HG03159 (cell line): ENCODE data around the gene ADAM33.

ENCODE experiments used
- ATAC-seq: cut with Tn5 transposase; IDR thresholded peaks from one replicate; pipeline ENCODE4 v1.9.1; 2021; ENCODE audit warnings: mild to moderate bottlenecking, moderate library complexity; ENCODE audit not compliant: unreplicated experiment

The ADAM33 gene

DNA sequence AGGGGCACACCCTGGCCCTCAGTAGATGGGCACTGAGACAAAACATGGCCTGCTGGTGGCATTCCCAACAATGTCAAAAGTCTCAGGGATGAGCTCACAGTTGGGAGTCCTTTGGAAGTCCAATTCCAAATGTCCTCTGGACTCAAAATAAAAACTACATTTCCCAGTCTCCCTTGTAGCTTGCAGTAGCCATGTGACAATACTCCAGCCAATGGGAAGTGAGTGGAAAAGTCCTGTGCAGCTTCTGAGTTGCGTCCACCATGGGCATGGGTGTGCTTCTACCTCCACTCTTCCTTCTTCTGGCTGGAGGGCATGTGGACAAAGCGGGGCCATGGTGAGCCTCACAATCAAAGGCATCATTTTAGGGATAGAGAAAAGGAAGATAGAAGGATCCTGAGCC is 5.8 kb upstream of the ADAM33 start:
- ATAC-seq: no peak

DNA sequence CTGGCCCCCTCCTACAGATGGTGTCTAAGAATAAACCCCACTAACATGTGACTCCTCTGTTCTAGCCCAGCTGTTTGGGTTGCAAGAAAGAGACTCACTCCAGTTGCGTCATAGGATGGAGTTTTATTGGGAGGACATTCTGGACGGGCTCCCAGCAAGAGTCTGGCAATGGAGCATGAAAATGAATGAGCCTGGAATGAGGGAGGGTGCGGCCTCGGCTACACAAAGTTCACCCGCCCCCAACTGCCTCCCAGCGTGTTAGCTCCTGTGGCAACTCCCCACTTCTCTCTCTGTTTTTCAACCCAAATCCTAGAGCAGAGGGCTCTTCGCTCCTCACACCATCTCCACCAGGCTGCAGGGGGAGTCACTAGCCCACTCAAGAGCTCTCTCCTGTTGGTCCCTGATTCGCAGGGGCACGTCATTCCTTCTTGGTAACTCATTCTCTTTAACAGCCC is 5.1 kb upstream of the ADAM33 start:
- no peak for ATAC-seq

DNA sequence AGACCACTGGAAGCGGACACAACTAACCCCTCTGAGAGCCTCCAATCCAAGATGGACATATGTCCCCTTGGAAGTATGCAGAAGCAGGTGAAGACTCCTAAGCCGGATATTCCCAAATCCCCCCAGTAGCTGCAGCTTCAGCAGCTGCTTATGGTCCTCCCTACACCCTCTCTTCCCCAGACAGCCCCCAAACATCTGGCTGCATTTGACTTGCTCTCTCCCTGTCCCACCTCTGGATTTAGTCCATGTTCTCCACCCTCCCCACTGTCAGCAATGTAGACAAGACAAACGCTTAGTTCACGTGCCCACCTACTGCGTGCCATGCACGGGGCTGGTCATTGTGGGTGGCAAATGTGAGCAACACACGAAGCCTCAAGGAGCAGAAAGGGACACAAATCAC is 4.6 kb upstream of the ADAM33 start:
- ATAC-seq: no peak

DNA sequence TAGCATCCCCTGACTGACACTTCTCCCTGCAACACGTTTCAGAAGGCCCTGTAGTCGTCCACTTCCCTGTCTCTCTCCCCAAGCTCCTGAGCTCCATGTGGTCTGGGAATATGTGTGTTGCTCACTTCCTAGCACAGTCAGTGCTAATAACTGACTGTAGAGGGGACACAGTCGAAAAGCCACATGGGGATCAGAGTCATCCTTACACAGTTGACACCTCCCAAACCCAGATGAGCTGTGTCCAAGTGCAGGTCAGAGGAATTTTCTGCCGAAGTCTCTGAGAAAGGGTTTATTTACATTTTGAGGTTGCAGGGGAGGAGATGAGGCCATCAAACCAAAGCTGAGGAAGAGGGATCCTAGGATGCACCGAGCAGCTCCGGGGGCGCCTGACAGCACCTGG is 3.5 kb upstream of the ADAM33 start:
- no peak for ATAC-seq

DNA sequence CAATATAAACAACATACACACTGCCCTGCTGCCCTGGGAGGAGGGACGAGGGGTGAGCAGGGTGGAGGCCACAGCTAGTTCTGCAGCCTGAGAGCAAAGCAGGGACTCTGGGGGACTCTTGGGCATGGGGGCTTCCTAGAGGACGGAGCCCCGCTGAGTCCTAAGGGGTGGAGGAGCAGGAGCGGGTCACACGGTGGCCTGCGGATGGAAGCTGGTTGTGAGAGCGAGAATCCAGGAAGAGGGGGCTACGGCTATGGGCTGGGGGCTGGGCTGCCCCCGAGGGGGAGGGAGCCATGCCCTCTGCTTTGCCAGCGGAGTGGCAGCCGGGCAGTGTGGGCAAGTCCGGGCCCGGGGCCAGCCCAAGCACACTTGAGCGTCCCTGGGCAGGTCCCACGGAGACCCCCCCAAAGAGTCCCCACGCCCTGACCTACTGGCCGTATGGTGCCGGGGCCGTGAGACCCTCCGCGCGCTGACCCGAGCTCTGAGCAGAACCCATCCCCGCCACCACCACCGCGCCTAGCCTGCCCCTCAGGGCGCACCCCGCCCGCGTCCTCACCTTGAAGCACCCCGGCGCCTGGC is 369 bp downstream of the ADAM33 start:
- ATAC-seq: no peak

DNA sequence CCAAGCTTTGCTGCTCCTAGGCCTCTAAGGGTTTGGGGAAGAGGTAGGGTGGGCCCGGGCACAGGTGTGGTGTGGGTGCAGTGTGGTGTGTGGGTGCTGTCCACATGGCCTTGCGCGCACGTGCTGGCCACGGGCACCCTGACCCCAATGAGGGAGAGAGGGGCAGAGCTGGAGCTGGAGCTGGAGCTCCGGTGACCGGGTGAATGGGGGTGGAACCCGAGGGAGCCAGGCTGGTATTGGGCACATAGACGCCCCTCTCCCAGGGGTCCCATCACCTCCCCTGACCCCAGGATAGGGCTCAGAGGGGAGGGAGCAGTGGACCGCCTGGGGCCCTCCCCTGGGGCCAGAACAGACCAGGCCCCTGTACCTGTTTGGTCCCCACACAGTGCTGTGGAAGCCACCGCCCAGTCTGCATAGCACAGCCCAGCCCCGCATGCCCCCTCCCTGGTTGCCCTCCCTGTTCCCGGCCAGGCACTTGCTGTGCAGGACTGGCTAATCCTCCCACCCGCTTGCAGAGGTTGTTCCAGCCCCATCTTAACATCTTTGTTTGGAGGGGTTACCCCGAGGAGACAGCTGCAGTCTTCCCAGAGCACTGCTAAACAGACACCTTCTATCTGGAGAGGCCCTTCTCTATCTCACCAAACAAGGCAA is 984 bp downstream of the ADAM33 start:
- no peak for ATAC-seq

DNA sequence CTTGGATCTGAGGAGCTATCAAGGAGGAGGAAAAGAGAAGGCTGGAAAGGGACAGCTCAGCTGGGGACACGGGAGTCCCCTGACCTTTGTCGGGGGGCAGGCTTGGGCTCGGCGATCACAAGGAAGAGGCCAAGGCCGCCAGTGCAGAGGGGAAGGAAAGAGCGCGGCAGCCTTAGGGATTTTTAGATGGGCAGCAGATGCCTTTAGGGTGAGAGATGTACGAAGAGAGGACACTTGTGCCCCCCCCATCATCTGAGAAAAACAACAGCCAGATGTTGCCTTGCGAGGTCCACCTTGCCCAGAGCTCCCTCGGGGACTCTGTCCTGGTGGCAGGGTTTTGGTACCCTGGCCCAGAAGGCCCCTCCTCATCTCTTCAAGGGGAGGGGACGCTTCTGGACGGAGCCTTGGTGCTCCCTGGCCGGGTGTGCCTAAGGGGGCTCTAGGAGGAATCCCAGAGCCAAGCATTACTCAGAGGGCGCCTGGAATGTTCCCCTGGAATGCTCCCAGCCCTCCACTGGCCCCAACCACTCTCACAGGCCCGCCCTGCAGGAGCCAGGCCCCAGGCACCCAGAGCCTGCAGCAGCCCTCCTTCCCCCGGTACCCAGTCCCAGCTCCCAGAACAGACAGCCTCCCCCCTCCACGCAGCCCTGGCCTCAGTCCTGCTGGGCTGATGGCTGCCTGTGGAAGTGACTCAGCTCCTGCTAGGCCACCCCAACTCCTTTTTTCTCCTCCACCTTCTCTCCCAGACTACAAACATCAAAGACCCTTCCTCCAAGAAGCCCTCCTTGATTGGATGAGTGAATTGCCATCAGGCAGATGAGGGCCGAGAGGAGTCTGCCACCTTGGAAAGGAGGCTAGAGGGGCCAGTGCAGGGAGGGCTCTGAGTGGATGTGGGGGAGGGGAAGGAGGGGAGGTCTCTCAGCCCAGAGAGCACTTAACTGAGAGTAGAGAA is 1.8 kb downstream of the ADAM33 start:
- ATAC-seq: no peak

DNA sequence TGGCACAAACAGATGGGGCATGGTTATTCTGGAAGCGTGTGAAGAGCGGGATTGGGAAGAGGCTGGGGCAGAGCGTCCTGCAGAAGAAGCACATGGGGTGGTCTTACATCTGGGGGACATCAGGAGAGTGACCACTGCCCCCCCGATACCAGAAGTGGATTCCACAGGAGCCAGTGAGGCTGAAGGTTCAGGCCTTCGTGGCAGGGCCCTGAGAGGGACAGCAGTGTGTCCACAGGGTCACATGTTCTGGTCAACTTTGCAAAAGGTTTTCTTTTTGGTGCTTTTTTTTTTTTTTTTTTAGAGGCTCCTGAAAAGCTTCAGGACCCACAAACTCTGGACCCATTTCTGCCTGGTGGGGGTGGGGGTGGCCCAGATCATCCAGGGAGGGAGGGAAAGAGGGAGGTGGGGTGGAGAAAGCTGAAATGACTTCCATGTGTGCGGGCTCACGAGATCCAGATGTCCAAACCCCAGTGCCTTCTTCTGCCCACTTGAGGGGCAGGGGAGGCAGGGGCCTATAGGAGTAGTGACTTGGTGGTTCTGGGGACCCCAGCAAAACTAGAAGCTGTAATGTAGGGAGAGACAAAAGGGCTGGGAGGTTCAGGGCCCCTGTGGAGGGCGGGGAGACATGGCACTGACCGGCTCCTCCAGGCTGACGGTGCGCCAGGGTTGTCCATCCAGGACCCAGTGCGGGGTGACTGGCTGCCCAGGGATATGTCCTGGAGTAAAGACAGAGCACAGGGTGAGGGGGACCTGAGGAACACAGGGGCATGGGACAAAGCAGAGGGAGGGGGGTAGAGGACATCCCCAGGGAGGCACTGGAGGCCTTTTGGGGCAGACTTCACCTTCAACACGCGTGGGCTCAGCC is 2.7 kb downstream of the ADAM33 start:
- no peak for ATAC-seq

DNA sequence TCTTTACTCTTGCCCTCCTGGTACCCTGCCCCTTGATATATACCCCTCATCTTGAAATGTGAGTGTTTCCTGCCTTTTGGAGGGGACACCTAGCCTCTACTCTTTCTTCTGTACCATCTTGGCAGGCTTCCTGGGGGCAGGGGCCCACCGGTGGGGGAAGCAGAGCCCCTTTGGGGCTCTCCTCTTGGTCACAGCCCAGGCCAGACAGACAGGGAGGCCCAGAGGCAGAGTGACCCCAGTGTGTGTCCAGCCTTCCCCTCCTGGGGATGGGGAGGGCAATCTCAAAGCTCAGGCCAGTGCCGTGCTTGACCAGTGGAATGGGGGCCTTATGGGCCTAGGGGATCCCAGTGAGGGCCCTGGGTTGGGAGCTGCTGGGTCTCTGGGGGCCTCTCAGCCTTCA is 3.6 kb downstream of the ADAM33 start:
- ATAC-seq: no peak

DNA sequence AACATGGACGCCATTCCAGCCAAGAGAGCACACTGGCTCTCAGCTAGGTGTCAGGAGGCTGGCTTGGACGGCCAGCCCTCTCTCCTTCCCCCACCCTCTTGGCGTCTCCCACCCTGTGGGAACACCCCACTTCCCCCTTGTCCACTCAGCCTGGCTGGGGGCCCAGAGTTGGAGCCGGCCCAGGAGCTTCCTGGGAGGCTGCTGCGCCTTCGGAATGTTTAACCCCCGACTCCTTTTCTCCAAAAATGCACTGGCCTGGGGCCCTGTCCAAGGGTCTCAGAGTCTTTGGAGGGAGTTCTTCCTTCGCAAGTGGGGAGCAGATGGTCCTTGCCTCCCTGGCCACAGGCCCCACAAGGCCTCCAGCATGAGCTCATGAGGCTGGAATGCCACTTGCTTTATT is 4.1 kb downstream of the ADAM33 start:
- no peak for ATAC-seq

DNA sequence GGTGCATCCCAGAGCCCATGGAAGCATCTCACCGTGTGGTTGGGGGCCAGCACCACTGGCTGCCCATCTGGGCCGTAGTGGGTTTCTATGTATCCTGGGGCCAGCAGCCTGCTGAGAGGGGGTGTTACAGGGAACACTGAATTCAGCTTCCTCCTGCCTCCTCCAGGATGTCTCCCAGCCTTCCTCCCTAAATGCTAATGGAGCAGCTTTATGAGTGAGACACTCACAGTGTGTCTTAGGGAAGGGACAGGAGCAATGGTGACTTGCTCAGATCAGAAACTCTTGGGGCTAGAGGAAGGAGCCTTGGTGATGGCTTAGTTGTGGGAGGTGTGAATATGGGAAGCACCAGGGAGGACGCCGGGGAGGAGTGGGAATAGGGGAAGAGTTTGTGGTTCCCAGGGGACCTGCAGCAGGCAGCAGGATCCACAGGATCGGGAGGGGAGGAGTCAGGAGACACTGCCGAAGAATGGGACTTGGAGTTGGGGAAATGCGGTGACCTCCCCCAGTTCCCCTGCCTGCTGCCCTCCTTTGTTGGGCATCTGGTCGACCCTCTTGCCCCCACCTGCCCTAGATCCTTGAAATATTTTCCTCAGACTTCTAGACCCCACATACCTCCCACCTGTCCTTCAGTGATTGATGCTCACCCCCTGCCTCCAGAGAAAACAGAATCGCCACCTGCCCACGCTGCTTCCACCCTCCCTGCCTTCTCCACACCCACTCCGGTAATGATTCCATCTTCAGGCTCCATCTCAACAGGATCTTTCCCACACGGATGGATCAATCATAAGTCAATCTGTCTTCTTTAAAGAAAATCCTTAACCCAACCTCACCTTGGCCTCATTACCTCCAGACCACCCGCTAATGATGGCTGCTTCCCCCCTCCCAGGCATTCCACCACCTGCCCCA is 6.6 kb downstream of the ADAM33 start:
- ATAC-seq: no peak

DNA sequence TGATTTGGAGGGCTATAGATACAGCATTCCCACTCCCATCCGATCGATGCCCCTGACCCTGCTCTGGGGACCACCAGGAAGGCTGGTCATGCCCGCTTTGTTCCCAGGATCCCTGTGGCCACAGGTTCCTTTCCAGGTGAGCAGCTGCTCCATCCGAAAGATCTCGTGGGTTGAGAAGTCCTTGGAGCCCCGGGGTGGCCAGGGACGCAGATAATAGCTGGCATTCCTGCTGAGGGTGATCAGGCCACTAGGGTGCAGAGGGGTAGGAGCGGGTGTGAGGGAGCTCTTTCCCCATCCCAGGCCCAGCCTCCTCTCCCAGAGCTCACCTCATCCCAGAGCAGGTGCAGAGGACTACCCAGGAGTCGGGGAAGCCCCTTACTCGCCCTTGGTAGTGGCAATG is 7.4 kb downstream of the ADAM33 start:
- no peak for ATAC-seq

DNA sequence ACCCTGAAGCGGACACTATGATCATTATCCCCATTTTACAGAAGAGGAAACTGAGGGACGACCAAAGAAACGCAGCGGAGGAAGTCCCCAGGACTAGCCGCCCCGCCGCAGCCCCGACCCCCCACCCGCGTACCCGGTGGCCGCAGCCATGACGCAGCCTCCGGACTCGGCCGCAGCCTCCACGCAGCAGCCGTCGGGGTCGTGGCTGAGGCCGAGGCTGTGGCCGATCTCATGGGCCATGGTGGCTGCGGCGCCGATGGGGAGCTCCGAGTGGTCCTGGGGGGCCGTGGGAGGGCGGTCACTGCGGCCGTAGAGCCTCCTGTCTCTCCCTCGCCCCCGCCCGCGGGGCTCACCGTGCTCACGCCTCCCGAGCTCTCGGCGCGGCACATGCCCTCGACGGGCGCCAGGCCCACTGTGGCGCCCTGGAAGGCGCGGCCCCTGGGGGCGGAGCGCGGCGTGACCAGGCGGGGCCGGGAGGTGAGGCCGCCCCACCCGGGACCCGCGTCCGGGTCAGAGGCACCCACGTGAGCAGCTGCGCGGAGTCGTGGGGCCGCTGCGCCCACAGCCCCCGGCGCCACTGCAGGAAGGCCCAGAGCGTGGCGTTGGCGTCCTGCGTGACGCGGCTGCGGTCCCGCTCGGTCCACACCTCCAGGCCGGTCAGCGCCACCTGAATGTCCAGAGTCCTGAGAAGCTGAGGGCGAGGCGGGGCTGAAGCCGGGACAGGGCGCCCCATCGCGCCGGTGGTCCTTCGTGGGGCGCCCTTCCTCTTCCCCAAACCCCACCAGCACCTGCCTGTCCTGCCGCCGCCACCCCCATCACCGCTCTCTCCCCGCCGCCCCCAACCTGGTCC is 8.4 kb downstream of the ADAM33 start:
- no peak for ATAC-seq

DNA sequence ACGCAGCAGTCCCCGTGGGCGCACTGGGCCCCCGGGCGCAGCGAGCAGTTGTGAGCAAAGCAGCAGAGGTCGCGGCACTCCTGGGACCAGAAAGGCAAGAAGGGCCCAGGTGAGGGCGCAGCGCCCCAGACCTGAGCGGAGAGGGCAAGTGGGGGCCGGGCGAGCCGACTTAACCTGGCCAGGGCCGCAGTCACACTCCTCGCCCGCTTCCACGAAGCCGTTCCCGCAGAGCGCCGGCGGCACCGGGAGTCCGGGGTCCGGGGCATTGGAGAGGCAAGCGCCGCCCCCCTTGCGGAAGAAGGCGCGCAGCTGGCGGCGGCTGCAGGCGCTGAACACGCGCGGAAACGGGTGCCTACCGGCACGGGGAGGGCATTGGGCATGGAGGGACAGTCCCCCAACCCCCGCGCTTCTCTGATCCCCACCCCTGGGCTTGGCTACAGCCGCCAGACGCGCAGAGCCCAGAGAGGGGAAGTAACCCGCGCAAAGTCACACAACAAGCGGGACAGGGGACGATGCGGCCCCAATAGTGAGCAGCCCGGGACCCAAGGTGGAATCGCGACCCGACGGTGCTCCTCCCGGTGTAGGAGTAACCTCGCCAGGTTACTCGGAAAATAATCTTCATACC is 9.2 kb downstream of the ADAM33 start:
- no peak for ATAC-seq

DNA sequence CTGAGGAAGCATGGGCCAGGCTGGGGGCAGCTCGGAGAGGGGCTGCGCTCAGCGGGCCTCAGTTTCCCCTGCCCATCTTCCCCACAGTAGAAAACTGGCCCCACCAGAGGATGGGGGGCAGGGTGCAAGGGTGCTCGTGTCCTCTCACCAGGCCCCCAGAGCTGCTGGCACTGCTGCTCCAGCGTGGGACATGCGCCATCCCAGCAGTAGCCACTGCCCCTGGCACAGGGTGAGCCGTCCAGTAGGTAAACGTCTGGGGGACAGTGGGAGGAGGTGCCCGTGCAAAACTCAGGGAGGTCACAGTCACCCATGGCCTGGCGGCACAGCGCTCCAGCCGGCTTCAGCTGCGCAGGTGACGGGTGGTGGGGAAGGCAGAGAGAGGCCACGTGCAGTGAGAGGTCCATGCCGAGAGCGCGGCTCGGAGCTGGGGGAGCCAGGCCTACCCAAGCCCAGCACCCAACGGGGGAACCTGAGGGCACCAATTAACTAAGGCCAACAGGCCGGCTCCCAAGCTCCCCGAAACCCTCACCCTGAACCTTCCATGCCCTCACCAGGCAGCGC is 9.7 kb downstream of the ADAM33 start:
- ATAC-seq: no peak

DNA sequence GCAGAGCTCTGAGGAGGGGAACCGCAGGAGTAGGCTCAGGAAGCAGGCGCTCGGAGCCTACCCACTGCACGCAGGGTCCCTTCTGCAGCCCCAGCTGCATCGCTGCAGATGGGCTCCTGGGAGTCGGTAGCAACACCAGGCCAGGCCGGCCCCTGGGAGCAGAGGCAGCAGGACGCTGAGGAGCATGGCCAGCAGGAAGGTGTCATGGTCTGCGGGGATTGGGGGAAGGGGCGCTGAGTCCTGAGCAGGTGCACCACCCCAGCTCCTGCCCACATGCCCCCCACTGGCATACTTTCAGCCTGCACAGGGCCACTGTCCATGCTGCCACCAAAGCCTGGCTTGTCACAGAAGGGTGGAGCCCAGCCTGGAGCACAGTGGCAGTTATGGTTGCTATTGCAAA is 10.9 kb downstream of the ADAM33 start:
- ATAC-seq: no peak

DNA sequence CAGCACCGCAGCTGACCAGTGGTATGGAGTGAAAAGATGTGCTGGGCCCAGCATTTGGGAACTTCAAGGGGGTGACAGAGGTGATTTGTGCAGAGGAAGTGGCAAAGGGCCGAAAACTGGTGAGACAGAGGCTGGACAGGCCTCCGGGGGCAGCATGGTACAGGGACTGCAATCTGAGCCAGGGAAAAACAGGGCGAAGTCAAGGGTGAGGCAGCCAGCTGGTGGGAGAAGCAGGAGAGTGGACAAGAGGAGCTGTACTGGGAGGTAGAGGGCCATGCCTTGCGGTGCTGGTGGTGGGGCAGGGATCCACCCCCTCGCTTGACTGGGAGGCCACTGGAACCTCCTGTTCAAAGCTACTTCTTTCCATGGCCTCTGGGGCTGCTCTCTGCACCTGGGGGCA is 11.3 kb downstream of the ADAM33 start:
- ATAC-seq: no peak

DNA sequence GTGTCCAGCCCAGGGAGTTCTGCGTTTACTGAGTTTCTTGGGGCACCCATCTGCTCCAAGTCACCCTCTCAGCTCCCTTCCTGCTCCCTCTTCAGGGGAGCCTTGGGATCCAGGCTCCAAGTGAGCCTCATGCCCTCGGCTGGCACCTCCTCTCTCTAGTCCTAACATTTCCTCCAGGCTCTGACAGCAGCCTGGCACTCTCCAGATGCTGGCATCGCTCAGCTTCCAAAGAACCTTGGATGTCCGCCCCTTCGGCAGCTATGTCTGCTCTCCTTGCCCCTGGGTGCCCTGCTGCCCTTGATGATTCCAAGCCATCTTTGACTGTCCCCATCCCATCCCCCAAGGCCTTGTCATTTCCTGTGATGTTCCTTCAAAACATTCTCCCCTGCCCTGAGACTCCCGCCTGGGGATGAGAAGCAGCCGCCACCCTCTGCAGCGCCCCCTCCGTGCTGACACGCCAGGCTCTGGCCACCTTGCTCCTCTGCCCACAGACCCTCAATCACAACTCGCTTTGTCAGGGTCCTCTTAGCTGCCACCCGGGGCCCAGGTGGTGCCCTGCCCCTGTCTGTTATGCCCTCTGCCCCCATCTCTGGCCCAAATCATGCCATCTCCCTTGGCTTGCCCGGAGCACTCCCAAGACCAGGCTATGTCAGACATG is 12.0 kb downstream of the ADAM33 start:
- no peak for ATAC-seq
